AG10803 (cell line): ENCODE results near the gene TRANK1.

Source experiments
- DNase-seq: peaks from one replicate; pipeline ENCODE4 v3.0.0; 2010; ENCODE audit warnings: low read depth
- H3K4me3 ChIP-seq: 2 replicates; pipeline ENCODE4 v1.5.1; 2011; ENCODE audit warnings: mild to moderate bottlenecking, low read length, control low read depth
- TF ChIP-seq, protein P1 (sequence below): conservative IDR thresholded peaks from 2 replicates; pipeline ENCODE4 v1.5.1; 2011; ENCODE audit warnings: mild to moderate bottlenecking, low read length, control low read depth, inconsistent platforms

The TRANK1 gene

GRCh38 chr3:36795622-36796021, 149.2 kb downstream of the TRANK1 start:
- TF ChIP-seq, protein P1, sequence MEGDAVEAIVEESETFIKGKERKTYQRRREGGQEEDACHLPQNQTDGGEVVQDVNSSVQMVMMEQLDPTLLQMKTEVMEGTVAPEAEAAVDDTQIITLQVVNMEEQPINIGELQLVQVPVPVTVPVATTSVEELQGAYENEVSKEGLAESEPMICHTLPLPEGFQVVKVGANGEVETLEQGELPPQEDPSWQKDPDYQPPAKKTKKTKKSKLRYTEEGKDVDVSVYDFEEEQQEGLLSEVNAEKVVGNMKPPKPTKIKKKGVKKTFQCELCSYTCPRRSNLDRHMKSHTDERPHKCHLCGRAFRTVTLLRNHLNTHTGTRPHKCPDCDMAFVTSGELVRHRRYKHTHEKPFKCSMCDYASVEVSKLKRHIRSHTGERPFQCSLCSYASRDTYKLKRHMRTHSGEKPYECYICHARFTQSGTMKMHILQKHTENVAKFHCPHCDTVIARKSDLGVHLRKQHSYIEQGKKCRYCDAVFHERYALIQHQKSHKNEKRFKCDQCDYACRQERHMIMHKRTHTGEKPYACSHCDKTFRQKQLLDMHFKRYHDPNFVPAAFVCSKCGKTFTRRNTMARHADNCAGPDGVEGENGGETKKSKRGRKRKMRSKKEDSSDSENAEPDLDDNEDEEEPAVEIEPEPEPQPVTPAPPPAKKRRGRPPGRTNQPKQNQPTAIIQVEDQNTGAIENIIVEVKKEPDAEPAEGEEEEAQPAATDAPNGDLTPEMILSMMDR = no peak
- DNase-seq = no peak
- H3K4me3 ChIP-seq = no peak overlapping the region

- DNase-seq = peak; percentile 13
- TF ChIP-seq, protein P1 = peak; percentile 51
- H3K4me3 ChIP-seq = no peak overlapping the region
Observed at GRCh38 chr3:36792342-36792741, 152.5 kb downstream of the TRANK1 start.

GRCh38 chr3:36790765-36791164, 154.1 kb downstream of the TRANK1 start:
- DNase-seq = no peak
- TF ChIP-seq, protein P1 = no peak
- no peak overlapping the region for H3K4me3 ChIP-seq

DNA sequence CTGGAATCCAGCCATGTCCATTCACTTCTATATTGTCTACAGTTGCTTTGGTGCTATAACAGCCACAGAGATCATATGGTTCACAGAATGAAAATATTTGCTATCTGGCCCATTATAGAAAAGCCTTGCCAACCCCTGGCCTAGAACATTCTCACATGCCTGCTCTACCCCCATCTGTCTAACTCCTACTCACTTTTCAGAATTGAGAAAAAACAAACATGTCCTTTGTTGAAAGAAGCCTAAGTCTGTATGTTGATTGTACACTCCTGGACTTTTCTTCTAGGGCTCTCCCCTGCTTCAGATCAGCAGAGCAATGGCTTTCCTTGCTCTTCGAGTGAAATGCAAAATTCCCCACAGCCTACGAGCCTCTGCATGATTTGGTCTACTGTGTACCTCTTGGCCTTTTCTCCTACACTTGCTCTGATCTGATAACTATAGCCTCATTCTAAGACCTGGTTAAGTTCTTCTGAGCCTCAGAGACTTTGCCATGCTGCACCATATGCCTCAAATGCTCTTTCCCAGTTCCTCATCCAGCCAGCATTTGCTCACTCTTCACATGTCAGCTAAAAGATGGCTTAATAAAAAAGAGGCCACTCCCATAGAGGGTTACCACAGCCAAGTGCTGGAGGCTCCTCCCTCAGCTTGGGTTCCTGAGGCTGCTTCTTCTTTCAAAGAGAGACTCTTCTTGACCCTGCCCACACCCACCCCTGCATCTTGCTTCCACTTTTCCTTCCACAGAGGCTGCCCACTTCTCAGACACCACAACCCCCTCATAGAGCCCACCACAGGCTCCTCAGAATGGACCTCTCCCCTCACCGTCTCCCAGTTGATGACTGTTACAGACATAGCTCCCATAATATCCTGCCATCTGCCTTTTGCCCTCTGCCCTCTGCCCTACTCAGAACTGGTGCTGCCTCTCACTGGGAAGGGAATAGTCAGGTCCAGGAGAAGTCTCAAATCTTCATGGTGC, 157.6 kb downstream of the TRANK1 start:
- H3K4me3 ChIP-seq = no peak overlapping the region
- no peak for DNase-seq
- TF ChIP-seq, protein P1 = no peak

DNA sequence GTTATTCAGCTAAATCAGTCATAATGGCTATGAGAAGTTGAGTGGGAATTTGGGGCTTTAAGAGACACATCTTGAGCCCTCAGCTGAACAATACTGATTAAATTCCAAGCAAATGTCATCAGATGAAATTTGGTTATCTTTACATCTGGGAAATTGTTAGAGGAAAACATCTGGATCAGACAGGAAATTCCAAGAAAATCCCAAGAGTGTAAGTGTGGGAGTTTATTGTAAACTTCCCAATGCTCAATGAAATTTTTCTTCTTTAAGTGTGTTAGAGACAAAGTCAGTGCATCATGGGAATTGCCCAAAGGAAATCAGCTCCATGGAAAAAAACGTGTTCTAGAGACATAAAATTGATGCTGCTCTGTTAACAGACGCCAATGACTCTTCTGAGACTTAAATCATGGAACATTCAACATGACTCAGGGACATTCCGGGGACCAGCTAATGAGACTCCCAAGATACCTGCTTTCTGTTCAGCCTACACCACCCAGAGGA, 160.7 kb downstream of the TRANK1 start:
- peak; percentile 30 for DNase-seq
- no peak overlapping the region for H3K4me3 ChIP-seq
- TF ChIP-seq, protein P1 = no peak

GRCh38 chr3:36777424-36778218, 167.2 kb downstream of the TRANK1 start:
- TF ChIP-seq, protein P1 = no peak
- no peak overlapping the region for H3K4me3 ChIP-seq
- DNase-seq = no peak
